Gastrocnemius medialis (tissue), 4 donors: ENCODE data around the gene AHSA1.

Experiments
- CTCF ChIP-seq, 5 experiments: fragments of 450-650 bp in 3 of 5; fragments of 200-600 bp in 2 of 5; sonication (generic) in 2 of 5; IDR thresholded peaks in 4 of 5; conservative IDR thresholded peaks in 1 of 5; 1 replicate in 4 of 5; 2 replicates in 1 of 5; pipeline ENCODE4 v1.5.1; 2016 to 2019; ENCODE audit warnings: antibody characterized with exemption in 5 of 5, mild to moderate bottlenecking in 3 of 5, moderate library complexity in 3 of 5
- POLR2A ChIP-seq, 2 donors: fragments of 450-650 bp; IDR thresholded peaks; one replicate each; pipeline ENCODE4 v1.6.1; 2017; ENCODE audit warnings: antibody characterized with exemption in 2 of 2, mild to moderate bottlenecking in 2 of 2, moderate library complexity in 2 of 2

DNA sequence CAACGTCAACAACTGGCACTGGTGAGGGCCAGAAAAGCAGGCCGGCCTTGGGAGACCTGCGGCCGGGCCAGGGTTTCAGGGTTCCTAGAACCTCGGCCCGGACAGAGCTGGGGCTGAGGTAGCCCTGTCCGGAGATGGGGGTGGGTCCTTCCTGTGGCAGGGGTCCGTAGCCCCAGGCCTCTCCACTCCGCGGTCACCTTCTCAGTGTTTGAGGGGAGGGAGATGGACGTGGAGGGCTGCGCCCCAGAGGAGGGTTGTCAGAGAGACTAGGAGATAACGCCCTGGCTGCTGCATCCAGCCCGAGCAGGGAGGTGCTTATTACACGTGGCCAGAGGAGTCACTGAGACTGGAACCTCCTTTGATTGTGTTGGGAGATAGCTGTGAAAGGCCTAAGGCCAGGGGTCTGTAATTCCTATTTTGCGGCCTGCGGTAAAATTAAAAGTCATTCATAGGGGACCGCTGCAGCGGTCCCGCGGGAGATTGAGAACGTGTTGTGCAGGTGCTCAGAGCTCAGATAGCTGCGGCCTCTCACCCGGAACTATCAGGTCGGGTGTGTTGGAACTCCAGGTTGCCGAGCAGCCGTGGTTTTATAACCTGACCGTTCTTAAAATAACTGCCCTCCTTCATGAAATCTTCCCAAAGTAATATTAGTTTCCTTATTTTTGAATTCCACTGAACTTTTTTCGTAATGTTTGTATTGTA, 507 bp downstream of the AHSA1 start:
- TF ChIP-seq CTCF (IDR thresholded peaks at IDR 0.05 in 4 of 5, conservative IDR thresholded peaks at IDR 0.05 in 1 of 5) (no peak), POLR2A (IDR thresholded peaks at IDR 0.05) (no peak)
